IPS-20b (cell line): Measurements from ENCODE around the gene SKI.
A peak's percentile ranks its signal among the peaks of the same experiment; 100 is the strongest.

Experiments used
- H3K27ac ChIP-seq: one replicate; pipeline ENCODE4 v1.5.1; 2013; ENCODE audit warnings: low read length
- H3K27me3 ChIP-seq: 2 replicates; pipeline ENCODE4 v1.6.1; 2013; ENCODE audit warnings: mild to moderate bottlenecking, low read length, inconsistent platforms; ENCODE audit not compliant: insufficient read depth
- H3K36me3 ChIP-seq: 2 replicates; pipeline ENCODE4 v1.6.1; 2013; ENCODE audit warnings: low read depth, mild to moderate bottlenecking, inconsistent platforms, low read length, moderate library complexity; ENCODE audit not compliant: insufficient read depth
- H3K4me1 ChIP-seq: 2 replicates; pipeline ENCODE4 v1.6.1; 2013; ENCODE audit warnings: mild to moderate bottlenecking, control low read depth, inconsistent platforms, low read length, moderate library complexity; ENCODE audit not compliant: insufficient read depth
- H3K4me3 ChIP-seq: 2 replicates; pipeline ENCODE4 v1.5.1; 2013; ENCODE audit warnings: mild to moderate bottlenecking, low read length, inconsistent platforms
- H3K9ac ChIP-seq: 2 replicates; pipeline ENCODE4 v1.6.1; 2013; ENCODE audit warnings: low read depth, mild to moderate bottlenecking, inconsistent platforms, low read length, moderate library complexity
- H3K9me3 ChIP-seq: 2 replicates; pipeline ENCODE4 v1.6.1; 2013; ENCODE audit warnings: mild to moderate bottlenecking, low read depth, low read length, inconsistent platforms; ENCODE audit not compliant: insufficient read depth

SKI gene

DNA sequence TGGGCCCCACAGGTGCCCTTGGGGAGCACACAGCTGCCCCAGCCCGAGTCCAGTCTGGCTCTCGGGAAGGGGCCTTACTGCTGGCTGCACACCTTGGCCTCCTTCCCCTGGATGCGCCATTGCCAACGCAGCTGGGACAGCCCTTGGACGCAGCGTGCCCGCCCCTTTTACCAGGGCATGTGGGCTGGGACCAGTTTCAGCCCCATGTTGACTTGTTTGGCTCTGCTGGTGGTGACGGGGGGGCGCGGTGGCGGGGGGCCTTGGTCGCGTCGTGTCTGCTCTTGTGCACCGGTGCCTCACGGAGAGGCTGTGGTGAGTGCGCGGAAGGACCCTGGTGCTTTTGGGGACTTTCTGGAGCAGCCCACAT, 19.6 kb downstream of the SKI start:
- no peaks in the 10 kb centered on the region for H3K9me3 ChIP-seq
- H3K27ac ChIP-seq, result peak overlapping the region; percentile 93
- no peaks in the 10 kb centered on the region; the same call in 1 of the 2 replicates for H3K36me3 ChIP-seq
- no peaks in the 10 kb centered on the region for H3K27me3 ChIP-seq
- peak overlapping the region; percentile 12; the same call in 1 of the 2 replicates for H3K4me3 ChIP-seq
- H3K9ac ChIP-seq, result peak overlapping the region; percentile 67
- peaks cover 38% of the 10 kb centered on the region; the same call in 1 of the 2 replicates for H3K4me1 ChIP-seq

DNA sequence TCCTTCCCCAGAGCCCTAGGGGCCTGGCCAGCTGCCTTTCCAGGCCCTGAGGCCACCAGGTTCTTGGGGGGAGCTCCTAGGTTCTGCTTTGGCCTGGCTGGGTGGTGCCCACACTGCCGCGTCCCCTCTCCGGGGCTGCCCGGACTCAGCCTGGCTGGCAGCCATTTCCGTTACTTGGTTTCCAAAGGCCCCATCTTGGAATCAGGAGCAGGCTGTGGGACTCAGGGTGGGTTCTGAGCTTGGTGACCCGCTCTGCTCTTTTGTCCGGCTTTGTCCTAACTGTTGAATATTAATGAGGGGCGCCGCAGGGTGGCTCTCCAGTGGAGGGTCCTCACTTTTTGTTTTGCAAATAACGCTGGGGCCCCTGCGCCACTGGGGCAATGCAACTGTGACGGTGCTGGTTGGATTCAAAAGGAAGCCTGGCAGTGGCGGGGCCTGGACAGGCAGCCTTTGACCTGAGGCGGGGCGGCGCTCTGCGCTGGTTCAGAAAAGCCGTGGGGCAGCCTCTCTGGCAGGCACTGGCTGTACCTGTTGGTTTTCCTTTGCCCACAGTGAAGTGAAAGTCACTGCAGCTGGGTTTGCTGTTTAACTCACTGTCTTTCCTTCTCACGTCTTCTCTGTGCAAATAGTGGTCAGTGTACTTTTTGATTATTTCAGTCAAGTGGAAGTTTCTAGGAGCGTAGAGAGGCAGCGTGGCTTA, 20.2 kb downstream of the SKI start:
- Histone ChIP-seq H3K4me3 (peak overlapping the region; percentile 26; the same call in 1 of the 2 replicates), H3K4me1 (peaks cover 38% of the 10 kb centered on the region; the same call in 1 of the 2 replicates), H3K9ac (peak overlapping the region; percentile 67), H3K9me3 (no peaks in the 10 kb centered on the region), H3K27me3 (no peaks in the 10 kb centered on the region), H3K27ac (peak overlapping the region; percentile 93), H3K36me3 (no peaks in the 10 kb centered on the region)

DNA sequence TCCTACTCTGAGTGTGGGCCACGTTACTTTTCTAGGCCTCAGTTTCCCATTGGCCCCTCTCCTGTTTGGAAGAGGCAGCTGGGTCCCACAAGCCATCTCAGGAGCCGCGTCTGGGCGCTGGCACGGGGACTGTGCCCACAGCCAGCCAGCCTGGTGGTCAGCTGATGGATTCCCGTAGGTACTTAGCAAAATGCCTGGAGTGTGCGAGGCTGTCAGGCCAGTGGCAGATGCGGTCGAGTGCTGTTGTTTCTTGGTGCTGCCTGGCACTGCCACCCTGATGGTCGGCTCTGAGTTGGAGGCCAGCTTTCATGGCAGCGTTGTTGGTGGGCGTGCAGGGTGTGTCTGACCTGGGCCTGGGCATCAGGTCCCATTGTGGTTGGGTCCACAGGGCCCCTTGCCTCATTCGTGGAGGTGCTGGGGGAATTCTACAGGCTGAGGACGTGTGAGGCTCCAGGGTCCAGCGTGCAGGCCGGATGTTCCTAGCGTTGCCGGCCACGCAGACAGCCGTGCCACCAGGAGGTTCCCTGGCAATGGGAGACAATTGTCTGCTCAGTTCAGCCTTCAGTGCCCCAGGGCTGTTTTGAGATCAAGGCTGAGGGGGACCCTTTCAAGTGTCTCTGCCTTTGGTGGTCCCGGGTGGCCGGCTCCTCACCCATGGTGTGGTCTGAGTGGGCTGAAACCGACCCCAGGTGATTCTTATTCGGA, 20.9 kb downstream of the SKI start:
- Histone ChIP-seq H3K36me3 (no peaks in the 10 kb centered on the region), H3K9ac (peak overlapping the region; percentile 65; the same call in 1 of the 2 replicates), H3K9me3 (no peaks in the 10 kb centered on the region), H3K27ac (peak overlapping the region; percentile 52), H3K4me3 (peak overlapping the region; percentile 26; the same call in 1 of the 2 replicates), H3K4me1 (peaks cover 38% of the 10 kb centered on the region; the same call in 1 of the 2 replicates), H3K27me3 (no peaks in the 10 kb centered on the region)

DNA sequence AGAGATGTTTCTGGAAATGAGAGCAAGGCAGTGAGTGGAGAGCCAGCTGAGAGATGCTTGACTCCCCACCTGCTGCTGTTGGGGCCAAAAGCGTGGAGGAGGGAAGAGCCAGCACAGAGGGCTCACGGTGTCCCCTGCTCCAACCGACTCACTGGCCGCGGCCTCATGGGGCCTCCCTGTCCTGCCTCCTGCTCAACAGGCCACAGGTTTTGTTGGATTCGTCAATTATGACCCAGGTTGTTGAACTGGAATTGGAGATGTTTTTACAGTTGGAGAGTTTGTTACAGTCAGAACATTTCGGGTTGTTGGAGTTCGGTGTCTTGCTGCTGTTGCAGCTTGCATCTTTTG, 21.4 kb downstream of the SKI start:
- H3K9ac ChIP-seq, result peak overlapping the region; percentile 65; the same call in 1 of the 2 replicates

DNA sequence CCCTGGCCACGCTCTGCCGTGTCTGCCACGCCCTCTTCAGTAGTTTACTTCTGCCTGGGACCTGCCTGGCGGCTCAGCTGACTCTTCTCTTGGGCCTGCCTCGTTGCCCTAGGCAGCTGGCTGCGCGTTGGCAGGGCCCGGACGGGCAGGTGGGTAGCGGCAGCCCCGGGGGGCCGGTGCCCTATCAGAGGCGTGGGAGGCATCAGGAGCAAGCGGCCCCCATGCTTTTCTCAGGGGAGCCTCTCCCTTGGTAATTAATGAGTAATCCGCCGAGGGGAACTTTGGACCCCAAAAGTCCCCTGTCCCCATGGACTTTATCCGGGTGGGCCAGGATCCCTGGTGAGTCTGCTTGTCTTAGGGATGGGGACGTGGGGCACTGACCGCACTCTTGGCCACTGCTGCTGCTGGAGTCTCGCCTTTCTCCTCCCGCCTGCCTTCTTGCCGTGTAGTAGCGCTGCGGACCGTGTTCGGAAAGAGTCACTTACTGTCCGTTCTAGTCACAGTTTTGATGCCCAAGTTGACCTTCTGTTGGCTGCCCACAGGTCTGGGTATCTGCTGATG, 22.7 kb downstream of the SKI start:
- Histone ChIP-seq H3K4me1 (peaks cover 38% of the 10 kb centered on the region; the same call in 1 of the 2 replicates), H3K9ac (no peak overlapping the region), H3K4me3 (no peak overlapping the region), H3K9me3 (no peaks in the 10 kb centered on the region), H3K27ac (no peak overlapping the region), H3K36me3 (no peaks in the 10 kb centered on the region), H3K27me3 (no peaks in the 10 kb centered on the region)

More for the DNA sequence above, 21.4 kb downstream of the SKI start:
- H3K27ac ChIP-seq, result peak overlapping the region; percentile 52
- no peak overlapping the region; the same call in 1 of the 2 replicates for H3K4me3 ChIP-seq
- no peaks in the 10 kb centered on the region for H3K9me3 ChIP-seq
- no peaks in the 10 kb centered on the region for H3K27me3 ChIP-seq
- no peaks in the 10 kb centered on the region for H3K36me3 ChIP-seq
- peaks cover 38% of the 10 kb centered on the region; the same call in 1 of the 2 replicates for H3K4me1 ChIP-seq

DNA sequence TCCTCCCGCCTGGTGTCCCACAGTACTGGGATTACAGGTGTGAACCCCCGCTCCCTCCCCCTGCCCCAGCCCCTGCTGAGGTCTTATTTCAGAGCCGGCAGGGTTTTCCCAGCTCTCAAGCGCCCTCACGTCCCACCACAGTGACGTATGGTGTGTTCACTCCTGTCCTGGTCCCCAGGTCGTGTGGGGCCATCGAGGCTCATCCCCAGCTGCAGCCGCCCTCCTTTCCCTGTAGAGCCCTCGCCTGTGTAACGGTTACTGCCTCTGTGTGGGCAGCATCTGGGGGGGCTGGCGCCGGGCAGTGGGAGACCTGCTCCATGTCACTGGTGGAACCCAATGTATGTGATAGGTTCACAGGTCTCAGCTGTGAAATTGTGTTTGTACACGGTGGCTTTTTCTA, 23.2 kb downstream of the SKI start:
- Histone ChIP-seq H3K4me1 (peaks cover 32% of the 10 kb centered on the region; the same call in 1 of the 2 replicates), H3K9me3 (no peaks in the 10 kb centered on the region), H3K4me3 (no peak overlapping the region), H3K9ac (no peak overlapping the region), H3K36me3 (no peaks in the 10 kb centered on the region), H3K27ac (no peak overlapping the region), H3K27me3 (no peaks in the 10 kb centered on the region)

DNA sequence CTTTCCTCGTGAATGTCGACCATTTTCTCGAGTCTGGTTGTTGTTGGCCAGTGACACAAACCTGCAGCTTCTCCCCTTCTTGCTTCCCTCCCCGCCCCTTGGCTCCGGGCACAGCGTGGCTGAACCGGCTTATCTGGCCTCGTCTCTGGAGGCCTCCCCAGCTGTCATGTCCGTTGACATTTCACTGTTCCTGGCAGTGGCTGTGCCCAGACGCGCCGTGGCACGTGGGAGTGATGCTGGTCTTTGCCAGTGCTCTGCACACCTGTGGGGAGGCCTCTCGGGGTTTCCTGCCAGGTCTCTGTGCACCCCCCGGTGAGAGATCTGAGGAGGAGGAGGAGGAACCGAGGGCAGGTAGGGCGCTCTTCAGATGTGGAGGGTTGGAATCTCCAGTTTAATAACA, 23.7 kb downstream of the SKI start:
- Histone ChIP-seq H3K27ac (no peak overlapping the region), H3K27me3 (no peaks in the 10 kb centered on the region), H3K4me1 (peaks cover 30% of the 10 kb centered on the region; the same call in 1 of the 2 replicates), H3K36me3 (no peaks in the 10 kb centered on the region), H3K4me3 (no peak overlapping the region), H3K9me3 (no peaks in the 10 kb centered on the region), H3K9ac (no peak overlapping the region)

DNA sequence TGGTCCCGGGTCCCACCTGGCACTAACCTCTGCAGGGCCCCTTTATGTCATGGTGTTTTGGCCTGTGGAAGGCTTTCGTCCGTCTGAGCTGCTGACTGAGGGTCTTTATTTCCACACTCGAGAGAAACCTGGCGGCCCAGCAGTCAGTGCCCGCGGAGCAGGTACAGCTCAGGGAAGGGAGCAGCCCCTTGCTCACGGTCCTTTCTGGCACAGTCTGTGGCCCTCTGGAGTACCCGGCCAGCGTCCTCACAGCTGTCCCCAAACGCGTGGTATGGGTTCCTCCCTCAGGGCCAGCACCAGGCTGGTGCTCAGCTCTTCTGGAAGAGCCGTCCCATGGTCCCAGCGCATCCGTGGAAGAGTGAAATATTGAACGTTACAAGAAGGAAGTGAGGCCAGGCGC, 24.3 kb downstream of the SKI start:
- peaks cover 29% of the 10 kb centered on the region; the same call in 1 of the 2 replicates for H3K4me1 ChIP-seq
- no peaks in the 10 kb centered on the region for H3K36me3 ChIP-seq
- no peak overlapping the region for H3K9ac ChIP-seq
- H3K4me3 ChIP-seq, result no peak overlapping the region
- no peaks in the 10 kb centered on the region for H3K27me3 ChIP-seq
- no peaks in the 10 kb centered on the region for H3K9me3 ChIP-seq
- H3K27ac ChIP-seq, result no peak overlapping the region

DNA sequence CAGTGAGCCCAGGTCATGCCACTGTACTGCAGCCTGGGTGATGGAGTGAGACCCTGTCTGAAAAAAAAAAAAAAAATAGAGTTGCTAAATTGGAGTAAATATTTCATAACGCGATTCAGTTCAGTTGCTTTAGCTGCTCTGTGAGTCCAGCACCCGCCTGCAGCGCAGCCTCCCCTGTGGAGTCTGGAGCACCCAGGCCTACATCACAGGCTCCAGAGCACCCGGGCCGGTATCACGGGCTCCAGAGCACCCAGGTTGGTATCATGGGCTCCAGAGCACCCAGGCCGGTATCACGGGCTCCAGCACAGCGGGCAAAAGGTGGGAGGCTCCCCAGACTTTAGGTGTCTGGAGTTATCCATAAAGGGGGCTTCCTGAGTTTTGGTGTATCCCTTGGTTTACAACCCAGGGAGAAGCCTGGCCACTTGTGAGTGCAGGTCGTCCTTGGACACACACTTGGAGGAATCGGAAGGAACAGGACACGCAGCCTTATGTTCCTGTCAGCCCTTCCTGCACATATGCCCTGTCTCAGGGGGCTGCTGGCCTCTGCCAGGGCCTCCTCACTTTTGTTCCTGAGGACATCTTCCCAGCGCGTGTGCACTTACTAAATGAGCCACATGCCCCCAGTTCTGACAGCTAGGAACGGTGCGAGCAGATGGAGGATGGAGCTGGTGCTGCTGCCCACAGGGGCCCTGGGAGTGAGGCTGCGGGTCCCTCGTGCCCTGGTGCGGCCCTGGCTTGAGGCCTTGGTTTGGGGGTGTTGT, 25.1 kb downstream of the SKI start:
- no peaks in the 10 kb centered on the region for H3K36me3 ChIP-seq
- no peak overlapping the region for H3K27ac ChIP-seq
- no peaks in the 10 kb centered on the region for H3K27me3 ChIP-seq
- no peak overlapping the region for H3K4me3 ChIP-seq
- no peak overlapping the region for H3K9ac ChIP-seq
- H3K4me1 ChIP-seq, result peaks cover 24% of the 10 kb centered on the region; the same call in 1 of the 2 replicates
- no peaks in the 10 kb centered on the region for H3K9me3 ChIP-seq

DNA sequence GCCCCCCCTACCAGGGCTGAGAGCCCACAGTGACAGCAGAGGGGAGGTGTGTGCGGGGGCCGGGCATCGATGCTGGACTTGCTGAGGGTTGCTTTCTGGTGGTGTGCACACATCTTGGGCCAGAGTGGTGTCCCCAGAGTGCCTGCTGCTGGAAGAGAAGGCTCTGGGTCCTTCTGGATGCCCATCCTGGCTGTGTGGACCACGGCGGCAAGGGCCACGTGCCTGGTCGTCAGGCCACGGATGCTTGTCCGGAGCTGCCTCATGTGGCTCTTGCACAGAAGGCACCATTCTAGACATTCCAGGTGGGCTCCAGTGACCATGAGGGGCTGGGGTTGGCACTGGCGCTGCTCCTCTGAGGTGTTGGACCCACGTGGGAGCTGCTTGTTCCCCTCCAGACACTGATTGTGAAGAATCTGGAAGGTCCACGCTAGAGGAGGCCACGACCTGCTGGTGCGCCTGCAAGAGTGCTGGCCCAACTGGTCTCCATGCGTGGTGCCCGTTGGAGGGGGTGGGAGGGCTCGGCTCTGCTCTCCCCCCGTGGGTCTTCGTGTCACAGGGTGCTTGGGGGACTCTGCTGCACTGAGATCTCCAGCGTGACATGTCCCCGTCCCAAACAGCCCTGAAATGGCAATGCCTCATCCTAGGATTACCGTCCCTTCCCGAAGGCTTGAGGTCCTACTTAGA, 25.8 kb downstream of the SKI start:
- Histone ChIP-seq H3K4me3 (no peak overlapping the region), H3K27ac (no peak overlapping the region), H3K9ac (no peak overlapping the region), H3K36me3 (no peaks in the 10 kb centered on the region), H3K27me3 (no peaks in the 10 kb centered on the region), H3K4me1 (peaks cover 19% of the 10 kb centered on the region; the same call in 1 of the 2 replicates), H3K9me3 (no peaks in the 10 kb centered on the region)

DNA sequence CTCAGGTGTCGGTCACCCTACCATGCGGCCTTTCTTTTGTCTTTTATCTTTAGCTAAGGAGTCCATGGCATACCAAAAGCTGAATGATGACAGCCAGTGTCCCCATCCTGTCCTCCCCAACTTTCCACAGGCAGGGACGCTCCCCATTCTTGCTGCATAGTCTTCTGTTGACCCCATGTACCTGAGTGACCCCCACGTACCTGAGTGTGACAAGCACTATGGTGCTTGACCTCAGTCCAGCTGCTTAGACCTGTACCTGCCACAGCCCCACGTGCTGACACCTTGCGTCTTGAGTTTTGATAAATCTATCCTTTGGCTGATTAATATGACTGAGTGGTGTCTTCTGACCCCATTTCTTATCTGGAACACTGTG, 26.9 kb downstream of the SKI start:
- Histone ChIP-seq H3K4me1 (peaks cover 12% of the 10 kb centered on the region; the same call in 1 of the 2 replicates), H3K36me3 (no peaks in the 10 kb centered on the region), H3K4me3 (no peak overlapping the region), H3K9ac (no peak overlapping the region), H3K27ac (no peak overlapping the region), H3K27me3 (no peaks in the 10 kb centered on the region), H3K9me3 (no peaks in the 10 kb centered on the region)
